Neural cell (in vitro differentiated cells): Measurements from ENCODE around the gene TRPM2. TPM values are rescaled to one million over a fixed set of nuclear protein-coding genes. Genes with fewer than 3 reads are reported as not detected.
"Not testable (repeated sequence)": the region's sequence is repeated elsewhere in the genome, so short reads cannot be mapped to it uniquely, and the experiment has no call there.

ENCODE experiments used
- H2AFZ ChIP-seq: fragments of 200-600, 300-800 bp; sonication (generic), shearing (Covaris generic); 2 replicates; pipeline ENCODE4 v1.6.0; 2014; ENCODE audit warnings: low read depth, mild to moderate bottlenecking, antibody characterized with exemption, low read length, moderate library complexity
- H3F3A ChIP-seq: fragments of 200-600 bp; shearing (Covaris generic); 2 replicates; pipeline ENCODE4 v1.6.1; 2016; ENCODE audit warnings: mild to moderate bottlenecking, moderate library complexity, mixed read lengths, antibody characterized with exemption, low read length; ENCODE audit not compliant: insufficient read depth, poor library complexity, severe bottlenecking
- H3K27ac ChIP-seq: fragments of 200-600, 300-800 bp; sonication (generic), shearing (Covaris generic); 2 replicates; pipeline ENCODE4 v1.5.1; 2014; ENCODE audit warnings: mild to moderate bottlenecking, low read length, moderate library complexity
- H3K27me3 ChIP-seq: fragments of 300-800, 200-600 bp; sonication (generic), shearing (Covaris generic); 2 replicates; pipeline ENCODE4 v1.6.0; 2014; ENCODE audit warnings: mild to moderate bottlenecking, low read depth, low read length, moderate library complexity; ENCODE audit not compliant: insufficient read depth
- H3K36me3 ChIP-seq: fragments of 300-800, 200-600 bp; sonication (generic), shearing (Covaris generic); 2 replicates; pipeline ENCODE4 v1.5.1; 2014; ENCODE audit warnings: mild to moderate bottlenecking, antibody characterized with exemption, low read length, moderate library complexity; ENCODE audit not compliant: insufficient read depth
- H3K4me2 ChIP-seq: fragments of 300-800, 200-600 bp; sonication (generic), shearing (Covaris generic); 2 replicates; pipeline ENCODE4 v1.6.0; 2014; ENCODE audit warnings: mild to moderate bottlenecking, low read length
- H3K4me3 ChIP-seq: fragments of 300-800, 200-600 bp; sonication (generic), shearing (Covaris generic); 2 replicates; pipeline ENCODE4 v1.5.1; 2014; ENCODE audit warnings: mild to moderate bottlenecking, low read length, moderate library complexity
- H3K79me2 ChIP-seq: fragments of 200-600 bp; shearing (Covaris generic); replicated peaks from 2 replicates; pipeline ENCODE4 v1.6.0; 2014; ENCODE audit warnings: mild to moderate bottlenecking, low read length, moderate library complexity; ENCODE audit not compliant: insufficient read depth
- H3K9ac ChIP-seq: fragments of 300-800, 200-600 bp; sonication (generic), shearing (Covaris generic); 2 replicates; pipeline ENCODE4 v1.6.1; 2016; ENCODE audit warnings: mild to moderate bottlenecking, low read length, mixed read lengths
- H3K9me2 ChIP-seq: fragments of 200-600 bp; shearing (Covaris generic); 2 replicates; pipeline ENCODE4 v1.6.1; 2016; ENCODE audit warnings: mild to moderate bottlenecking, low read length, mixed read lengths; ENCODE audit not compliant: insufficient read depth
- H3K9me3 ChIP-seq: fragments of 200-600, 300-800 bp; sonication (generic), shearing (Covaris generic); 2 replicates; pipeline ENCODE4 v1.6.1; 2016; ENCODE audit warnings: mild to moderate bottlenecking, mixed run types, low read length, moderate library complexity, mixed read lengths
- H4K20me1 ChIP-seq: fragments of 200-600 bp; shearing (Covaris generic); 2 replicates; pipeline ENCODE4 v1.6.1; 2016; ENCODE audit warnings: mild to moderate bottlenecking, mixed run types; ENCODE audit not compliant: insufficient read depth
- CTCF ChIP-seq: fragments of 450-650 bp; IDR thresholded peaks from 2 replicates; pipeline ENCODE4 v1.5.1; 2014; ENCODE audit warnings: antibody characterized with exemption, mild to moderate bottlenecking, moderate library complexity; ENCODE audit not compliant: poor library complexity, severe bottlenecking
- EP300 ChIP-seq: fragments of 450-650 bp; conservative IDR thresholded peaks from 2 replicates; pipeline ENCODE4 v1.6.1; 2014; ENCODE audit warnings: antibody characterized with exemption, mild to moderate bottlenecking, moderate library complexity; ENCODE audit not compliant: poor library complexity, severe bottlenecking
- EZH2 ChIP-seq: fragments of 200-600, 300-800 bp; shearing (Covaris generic), sonication (generic); IDR thresholded peaks from 2 replicates; pipeline ENCODE4 v1.6.1; 2014; ENCODE audit warnings: antibody characterized with exemption, low read length, borderline replicate concordance, mild to moderate bottlenecking; ENCODE audit not compliant: insufficient read depth, poor library complexity, severe bottlenecking
- MXI1 ChIP-seq: fragments of 450-650 bp; conservative IDR thresholded peaks from 2 replicates; pipeline ENCODE4 v1.6.1; 2014; ENCODE audit warnings: antibody characterized with exemption, mild to moderate bottlenecking; ENCODE audit not compliant: poor library complexity, severe bottlenecking
- POLR2AphosphoS5 ChIP-seq: IDR thresholded peaks from 2 replicates; pipeline ENCODE4 v1.6.1; 2012
- RAD21 ChIP-seq: fragments of 450-650 bp; conservative IDR thresholded peaks from 2 replicates; pipeline ENCODE4 v1.6.1; 2014; ENCODE audit warnings: antibody characterized with exemption, mild to moderate bottlenecking, moderate library complexity
- SMC3 ChIP-seq: fragments of 450-650 bp; conservative IDR thresholded peaks from 2 replicates; pipeline ENCODE4 v1.6.1; 2014; ENCODE audit warnings: antibody characterized with exemption, mild to moderate bottlenecking, moderate library complexity; ENCODE audit not compliant: poor library complexity
- TAF1 ChIP-seq: IDR thresholded peaks from 2 replicates; pipeline ENCODE4 v1.6.1; 2012; ENCODE audit warnings: low read depth
- polyA plus RNA-seq: library from polyadenylated mRNA; depleted of rRNA; stranded (reverse); fragments of >200 nt; gene quantifications from 2 replicates; pipeline ENCODE4 v1.2.3, GENCODE V29; 2014
- TF ChIP-seq, protein P1 (sequence below): IDR thresholded peaks from 2 replicates; pipeline ENCODE4 v1.6.1; 2012; ENCODE audit warnings: borderline replicate concordance

Gene TRPM2
- polyA plus RNA-seq, 1 donor from 2014 or later, result 0.14 TPM

- TF ChIP-seq RAD21, result peak; percentile 52
Observed at GRCh38 chr21:44337941-44338895, 15.2 kb upstream of the TRPM2 start (continued).

DNA sequence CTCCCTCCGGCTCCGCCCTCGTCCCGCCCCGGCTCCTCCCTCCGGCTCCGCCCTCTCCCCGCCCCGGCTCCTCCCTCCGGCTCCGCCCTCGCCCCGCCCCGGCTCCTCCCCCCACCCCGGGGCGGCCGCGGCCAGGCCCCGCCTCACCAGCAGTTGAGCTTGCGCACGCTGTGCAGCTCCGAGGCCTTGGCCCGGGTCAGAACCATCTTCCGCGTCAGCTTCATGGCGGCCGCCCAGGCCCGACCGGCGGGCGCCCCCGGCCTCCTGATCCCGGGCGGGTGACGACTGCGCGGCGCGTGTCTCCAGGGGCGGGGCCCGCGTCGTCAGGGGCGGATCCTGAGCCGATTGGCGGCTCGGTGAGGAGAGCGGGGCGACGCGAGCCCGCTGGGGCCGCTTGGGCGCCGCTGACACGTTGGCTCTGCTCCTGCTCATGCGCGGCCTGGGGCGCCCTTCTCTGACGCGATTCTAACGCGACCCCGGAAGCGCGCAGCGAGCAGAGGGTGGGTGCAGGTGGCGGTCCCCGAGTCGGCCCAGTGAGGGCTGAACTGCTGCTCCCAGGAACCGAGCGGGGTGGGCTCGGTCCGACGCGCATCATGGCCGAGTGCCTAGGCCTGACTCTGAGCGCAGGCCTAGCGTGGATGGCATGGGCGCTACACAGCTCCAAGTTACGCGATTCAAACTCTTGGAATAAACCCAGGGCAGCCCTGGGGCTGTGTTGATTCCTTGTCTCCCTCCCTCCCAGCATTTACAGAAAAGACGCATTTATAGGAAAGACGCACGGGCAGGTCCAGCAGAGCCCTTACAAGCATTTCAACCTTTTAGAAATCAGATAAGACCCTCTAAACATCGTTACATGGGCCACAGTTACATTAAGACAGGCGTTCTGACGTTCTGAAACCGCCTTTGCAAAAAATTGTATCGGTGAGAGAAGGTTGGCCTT is 14.2 kb upstream of the TRPM2 start, which contains the start of gene CFAP410:
CFAP410 (minus strand) TSS at position 420 of the 940 bp plus-strand sequence; CDS start at position 224, 196 bp downstream.
- H2AFZ ChIP-seq, result peak within 1 kb of the TSS; percentile 60
- H3K9me2 ChIP-seq, result no peaks in the 10 kb centered on the region
- H3K9ac ChIP-seq, result peak within 1 kb of the TSS; percentile 85
- no peaks in the 10 kb centered on the region for H4K20me1 ChIP-seq
- peak within 1 kb of the TSS; percentile 89 for H3K4me3 ChIP-seq
- no peaks in the 10 kb centered on the region for H3K36me3 ChIP-seq
- H3K27me3 ChIP-seq, result no peaks in the 10 kb centered on the region
- no peaks in the 10 kb centered on the region for H3K9me3 ChIP-seq
- H3K27ac ChIP-seq, result peak within 1 kb of the TSS; percentile 84
- no peaks in the 10 kb centered on the region for H3K79me2 ChIP-seq
- peak; percentile 98 for TF ChIP-seq MXI1
- TF ChIP-seq TAF1, result no peak
- no peak for TF ChIP-seq EZH2
- TF ChIP-seq EP300, result peak; percentile 75
- TF ChIP-seq, protein P1, sequence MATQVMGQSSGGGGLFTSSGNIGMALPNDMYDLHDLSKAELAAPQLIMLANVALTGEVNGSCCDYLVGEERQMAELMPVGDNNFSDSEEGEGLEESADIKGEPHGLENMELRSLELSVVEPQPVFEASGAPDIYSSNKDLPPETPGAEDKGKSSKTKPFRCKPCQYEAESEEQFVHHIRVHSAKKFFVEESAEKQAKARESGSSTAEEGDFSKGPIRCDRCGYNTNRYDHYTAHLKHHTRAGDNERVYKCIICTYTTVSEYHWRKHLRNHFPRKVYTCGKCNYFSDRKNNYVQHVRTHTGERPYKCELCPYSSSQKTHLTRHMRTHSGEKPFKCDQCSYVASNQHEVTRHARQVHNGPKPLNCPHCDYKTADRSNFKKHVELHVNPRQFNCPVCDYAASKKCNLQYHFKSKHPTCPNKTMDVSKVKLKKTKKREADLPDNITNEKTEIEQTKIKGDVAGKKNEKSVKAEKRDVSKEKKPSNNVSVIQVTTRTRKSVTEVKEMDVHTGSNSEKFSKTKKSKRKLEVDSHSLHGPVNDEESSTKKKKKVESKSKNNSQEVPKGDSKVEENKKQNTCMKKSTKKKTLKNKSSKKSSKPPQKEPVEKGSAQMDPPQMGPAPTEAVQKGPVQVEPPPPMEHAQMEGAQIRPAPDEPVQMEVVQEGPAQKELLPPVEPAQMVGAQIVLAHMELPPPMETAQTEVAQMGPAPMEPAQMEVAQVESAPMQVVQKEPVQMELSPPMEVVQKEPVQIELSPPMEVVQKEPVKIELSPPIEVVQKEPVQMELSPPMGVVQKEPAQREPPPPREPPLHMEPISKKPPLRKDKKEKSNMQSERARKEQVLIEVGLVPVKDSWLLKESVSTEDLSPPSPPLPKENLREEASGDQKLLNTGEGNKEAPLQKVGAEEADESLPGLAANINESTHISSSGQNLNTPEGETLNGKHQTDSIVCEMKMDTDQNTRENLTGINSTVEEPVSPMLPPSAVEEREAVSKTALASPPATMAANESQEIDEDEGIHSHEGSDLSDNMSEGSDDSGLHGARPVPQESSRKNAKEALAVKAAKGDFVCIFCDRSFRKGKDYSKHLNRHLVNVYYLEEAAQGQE, result peak; percentile 16
- peak; percentile 67 for TF ChIP-seq SMC3
- peak; percentile 96 for TF ChIP-seq POLR2AphosphoS5
- no peak for TF ChIP-seq CTCF
- TF ChIP-seq RAD21, result peak; percentile 61
- H3K4me2 ChIP-seq, result peak within 1 kb of the TSS; percentile 95
- H3F3A ChIP-seq, result no peaks in the 10 kb centered on the region

GRCh38 chr21:44341726-44342458 is 11.5 kb upstream of the TRPM2 start:
- H3K9ac ChIP-seq, H2AFZ ChIP-seq, H3K9me3 ChIP-seq, H3K27me3 ChIP-seq, H3K36me3 ChIP-seq, H3K27ac ChIP-seq, H3K79me2 ChIP-seq, H3K4me3 ChIP-seq, H3F3A ChIP-seq, H3K9me2 ChIP-seq, H4K20me1 ChIP-seq, H3K4me2 ChIP-seq: not testable (repeated sequence)

DNA sequence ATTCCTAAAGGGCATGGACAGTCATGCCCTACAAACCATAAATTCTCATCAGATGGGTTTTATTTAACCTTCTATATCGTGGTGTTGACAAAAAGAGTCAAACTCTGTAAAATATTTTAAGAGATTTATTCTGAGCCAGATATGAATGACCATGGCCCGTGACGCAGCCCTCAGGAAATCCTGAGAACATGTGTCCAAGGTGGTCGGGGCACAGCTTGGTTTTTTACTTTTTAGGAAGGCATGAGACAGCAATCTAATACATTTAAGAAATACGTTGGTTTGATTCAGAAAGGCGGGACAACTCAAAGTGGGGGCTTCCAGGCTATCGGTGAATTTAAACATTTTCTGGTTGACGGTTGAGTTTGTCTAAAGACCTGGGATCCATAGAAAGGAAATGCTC is 10.4 kb upstream of the TRPM2 start:
- H3K36me3 ChIP-seq, H3K9me3 ChIP-seq, H3F3A ChIP-seq, H3K9me2 ChIP-seq, H3K4me3 ChIP-seq, H3K27ac ChIP-seq, H3K27me3 ChIP-seq, H2AFZ ChIP-seq, H4K20me1 ChIP-seq, H3K9ac ChIP-seq, H3K79me2 ChIP-seq, H3K4me2 ChIP-seq: not testable (repeated sequence)
